K562 (cell line): ENCODE results near the gene PRLH.

ENCODE experiments used
- CREB1 ChIP-seq, 2 experiments: sonication (generic) in 1 of 2; formaldehyde crosslinking in 1 of 2; IDR thresholded peaks; 2 replicates each; pipeline versions ENCODE4 v1.6.1 to v1.8.0; 2012 to 2022; ENCODE audit warnings: inconsistent platforms in 1 of 2, mild to moderate bottlenecking in 1 of 2, missing genetic modification reagents in 1 of 2, moderate library complexity in 1 of 2
- EGR1 ChIP-seq: fragments of 450-650 bp; conservative IDR thresholded peaks from 2 replicates; pipeline ENCODE4 v1.6.1; 2017; ENCODE audit warnings: mild to moderate bottlenecking
- ELF2 ChIP-seq: fragments of 250-450 bp; sonication (Bioruptor Pico); IDR thresholded peaks from 2 replicates; pipeline ENCODE4 v1.5.0; 2021; ENCODE audit warnings: mild to moderate bottlenecking
- POLR2A ChIP-seq: fragments of 450-650 bp; conservative IDR thresholded peaks from 2 replicates; pipeline ENCODE4 v1.6.1; 2016

DNA sequence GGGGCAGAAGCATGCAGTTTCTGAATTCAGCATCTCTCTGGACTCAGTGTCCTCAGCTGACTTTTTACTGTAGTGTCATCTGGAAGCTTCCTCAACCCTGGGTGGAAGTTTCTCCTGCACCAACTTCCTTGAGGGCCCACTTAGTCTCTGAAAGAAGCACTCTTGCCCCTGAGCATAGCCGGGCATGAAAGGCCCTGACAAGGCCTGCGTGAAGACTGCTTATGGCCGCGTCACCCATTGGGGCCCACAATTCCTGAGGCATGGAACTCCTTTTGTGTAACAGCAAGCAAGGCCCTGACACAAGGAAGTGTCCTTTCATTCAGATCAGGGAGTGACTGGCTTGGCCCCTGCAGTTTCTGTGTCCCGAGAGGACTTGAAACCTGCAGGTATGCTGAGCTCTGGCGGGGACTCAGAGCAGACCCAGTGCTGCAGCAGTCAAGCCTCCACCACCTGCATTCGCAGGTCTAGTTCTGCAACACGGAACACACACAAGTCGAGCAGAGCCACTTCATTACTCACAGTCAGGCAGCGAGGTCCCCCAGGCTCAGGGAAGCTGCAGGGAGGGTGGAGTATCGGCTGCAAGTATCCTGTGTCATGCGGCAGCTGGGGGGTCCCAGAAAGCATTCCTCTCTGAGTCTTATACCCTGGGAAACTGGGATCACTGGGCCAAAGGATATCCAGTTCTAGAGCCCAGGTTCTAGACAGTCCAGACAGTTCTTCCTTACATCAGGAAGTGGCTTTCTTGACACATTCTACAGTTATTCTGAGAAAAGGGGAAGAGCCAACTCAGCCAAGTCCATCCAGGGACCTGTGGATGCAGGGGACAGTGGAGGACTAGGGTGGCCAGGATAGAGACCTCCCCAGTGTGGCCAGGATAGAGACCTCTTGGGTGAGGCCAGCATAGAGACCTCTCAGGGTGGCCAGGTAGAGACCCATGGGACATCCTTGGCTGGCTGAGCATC is 35.6 kb upstream of the PRLH start:
- TF ChIP-seq POLR2A (no peak), ELF2 (CRISPR knock-in tag) (no peak), EGR1 (no peak), CREB1 (IDR thresholded peaks at IDR 0.05) (no peak), CREB1 (CRISPR knock-in tag; IDR thresholded peaks at IDR 0.05) (no peak)
